Dedifferentiated amniotic fluid mesenchymal stem cell (primary cell): ENCODE measurements around the gene TMSB15C.

Source experiments
- DNase-seq: peaks from one replicate; pipeline ENCODE4 v3.0.0-alpha.2; 2016; ENCODE audit errors: extremely low spot score

Gene TMSB15C

GRCh38 chrX:104045642-104046041, 30.4 kb downstream of the TMSB15C start:
- DNase-seq = no peak

GRCh38 chrX:104041003-104041402, 35.0 kb downstream of the TMSB15C start:
- DNase-seq = no peak

GRCh38 chrX:104039689-104040505, 36.1 kb downstream of the TMSB15C start, which contains the start of gene H2BW2:
TSS of gene H2BW2 (plus strand) at chrX:104039956. CDS start at chrX:104039995, 39 bp downstream.
- DNase-seq = no peak
